Fibroblast of pulmonary artery (primary cell): ENCODE data around the gene YTHDF1.

ENCODE experiments used
- DNase-seq: peaks from one replicate; pipeline ENCODE4 v3.0.0-alpha.2; 2010; ENCODE audit warnings: low read depth
- H3K4me3 ChIP-seq: replicated peaks from 2 replicates; pipeline ENCODE4 v1.5.1; 2011; ENCODE audit warnings: low read depth, mild to moderate bottlenecking, control low read depth, low read length, moderate library complexity
- CTCF ChIP-seq: IDR thresholded peaks from 2 replicates; pipeline ENCODE4 v1.5.1; 2011; ENCODE audit warnings: mild to moderate bottlenecking, control low read depth, low read length, inconsistent platforms; ENCODE audit errors: missing control alignments

The YTHDF1 gene

GRCh38 chr20:63216041-63216848 is at the start of gene YTHDF1:
Gene YTHDF1 (minus strand): TSS chr20:63216131. CDS start chr20:63215892, 239 bp downstream.
- H3K4me3 ChIP-seq, result peak within 1 kb of the TSS; percentile 86
- TF ChIP-seq CTCF, result no peak
- DNase-seq, result peak; percentile 94

DNA sequence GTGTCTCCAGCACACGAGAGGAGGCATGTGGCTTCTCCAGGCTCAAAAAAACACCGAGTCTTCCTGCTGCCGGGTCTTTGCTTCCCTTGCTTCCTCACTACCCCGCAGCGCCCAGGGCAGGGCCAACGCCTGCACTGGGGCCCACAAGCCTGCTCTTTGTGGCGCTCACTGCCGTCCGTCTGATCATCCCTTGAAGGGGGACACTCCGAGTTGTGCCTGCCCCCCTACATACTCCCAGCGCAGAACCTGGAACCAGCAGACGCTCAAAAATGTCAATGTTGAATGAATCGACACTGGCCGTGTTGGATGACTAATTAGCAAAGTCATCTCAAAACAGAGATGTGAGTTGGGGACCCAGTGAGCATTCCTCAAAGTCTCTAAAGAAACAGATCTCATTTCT is 48.6 kb upstream of the YTHDF1 start:
- no peak for DNase-seq
- TF ChIP-seq CTCF, result no peak
- H3K4me3 ChIP-seq, result no peak overlapping the region

DNA sequence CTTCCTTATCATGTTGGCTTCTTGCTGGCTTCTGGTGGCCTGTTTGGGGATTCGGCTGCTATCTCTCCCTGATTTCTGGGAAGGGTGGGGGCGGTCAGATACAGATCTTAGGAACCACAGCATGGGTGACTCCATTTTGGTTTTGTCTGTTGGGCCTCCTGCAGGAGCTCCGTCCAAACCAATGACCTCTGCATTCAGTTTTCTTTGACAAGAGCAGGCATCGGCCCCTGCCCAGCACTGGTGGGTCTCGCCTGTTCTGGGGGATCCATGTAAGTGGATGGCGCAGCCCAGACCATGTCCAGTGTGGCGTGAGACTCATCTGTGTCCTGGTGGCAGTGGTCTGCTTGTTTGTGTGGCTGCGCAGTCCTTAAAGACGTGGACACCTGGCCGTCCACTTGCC is 48.1 kb upstream of the YTHDF1 start:
- no peak for DNase-seq
- H3K4me3 ChIP-seq, result no peak overlapping the region
- no peak for TF ChIP-seq CTCF

DNA sequence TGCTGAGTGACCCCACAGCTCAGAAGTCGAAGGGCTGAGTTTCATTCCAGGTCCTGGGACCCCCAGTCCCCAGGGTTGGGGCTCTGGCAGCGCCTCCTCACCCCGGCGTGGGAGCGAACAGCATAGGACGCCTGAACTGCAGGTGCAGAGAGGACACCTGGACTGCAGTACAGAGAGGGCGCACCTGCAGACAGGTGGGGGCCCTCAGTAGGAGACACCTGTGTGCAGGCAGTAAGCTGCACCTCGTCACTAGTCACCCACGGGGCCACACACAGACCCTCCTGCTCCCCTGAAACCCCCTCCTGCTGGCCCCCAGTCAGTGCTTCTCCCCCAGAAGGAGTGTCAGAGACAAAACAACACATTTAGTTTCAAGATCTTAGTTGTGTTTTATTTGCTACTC is 46.9 kb upstream of the YTHDF1 start:
- TF ChIP-seq CTCF, result no peak
- H3K4me3 ChIP-seq, result no peak overlapping the region
- no peak for DNase-seq

DNA sequence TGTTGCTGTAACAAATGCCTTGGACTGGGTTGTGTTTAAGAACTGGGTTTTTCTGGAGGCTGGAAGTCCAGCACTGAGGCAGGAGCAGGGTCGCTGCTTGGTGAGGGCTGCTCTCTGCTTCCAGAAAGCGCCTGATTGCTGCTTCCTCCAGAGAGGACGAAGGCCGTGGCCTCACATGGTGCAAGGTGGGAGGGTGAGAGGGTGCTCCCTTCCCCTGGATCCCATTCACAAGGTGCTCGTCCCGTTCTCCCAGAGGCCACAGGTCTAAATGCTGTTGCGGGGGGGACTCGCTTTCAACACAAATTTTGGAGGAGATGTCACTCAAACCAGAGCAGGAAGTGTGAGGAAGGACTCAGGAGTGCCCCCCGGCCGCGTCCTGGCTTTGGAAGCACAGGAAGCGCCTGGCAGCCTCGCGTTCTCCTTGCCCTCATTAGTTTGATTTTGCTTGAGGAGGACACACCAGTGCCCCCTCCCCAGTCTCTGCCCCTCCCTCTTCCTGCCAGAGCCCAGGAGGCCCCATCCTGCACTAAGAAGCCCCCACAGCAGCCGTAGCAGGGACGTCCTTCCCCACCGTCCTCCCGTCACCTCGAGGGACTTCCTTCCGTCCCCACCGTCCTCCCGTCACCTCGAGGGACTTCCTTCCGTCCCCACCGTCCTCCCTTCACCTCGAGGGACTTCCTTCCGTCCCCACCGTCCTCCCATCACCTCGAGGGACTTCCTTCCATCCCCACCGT is 46.0 kb upstream of the YTHDF1 start:
- TF ChIP-seq CTCF, result no peak
- DNase-seq, result no peak
- H3K4me3 ChIP-seq, result no peak overlapping the region

DNA sequence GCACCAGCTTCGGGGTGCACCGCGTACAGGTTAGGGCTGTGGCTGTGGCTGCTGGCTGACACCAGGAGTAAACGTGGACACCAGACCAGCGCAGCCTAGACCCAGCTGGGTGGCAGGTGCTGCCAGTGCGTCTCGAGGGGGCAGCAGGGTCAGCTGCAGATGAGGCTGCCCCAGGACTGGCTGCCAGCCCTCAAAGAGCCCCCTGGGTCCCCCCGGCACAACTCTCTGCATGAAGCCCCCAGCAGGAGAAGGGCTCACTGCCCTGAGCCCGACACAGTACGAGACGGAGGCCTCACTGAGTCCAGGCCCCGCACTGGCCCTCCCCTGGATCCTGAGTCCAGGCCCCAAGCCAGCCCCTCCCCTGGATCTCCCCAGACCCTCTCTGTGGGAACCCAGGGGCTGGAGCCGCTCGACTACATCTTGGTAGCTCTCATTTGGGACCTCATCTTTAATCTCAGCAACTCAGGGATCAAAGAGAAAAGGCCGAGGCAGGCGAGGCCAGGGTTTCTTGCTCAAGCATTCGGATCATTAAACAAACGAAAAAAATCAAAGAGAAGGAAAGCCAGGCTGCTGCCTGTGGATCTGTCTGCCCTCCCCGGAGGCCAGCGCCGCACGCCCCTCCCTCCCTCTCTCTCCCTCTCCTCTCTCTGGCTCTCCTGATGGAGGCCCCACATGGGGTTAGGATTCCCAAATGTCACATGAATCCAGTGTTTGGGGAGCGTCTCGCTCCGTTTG is 45.3 kb upstream of the YTHDF1 start:
- DNase-seq, result no peak
- no peak overlapping the region for H3K4me3 ChIP-seq
- no peak for TF ChIP-seq CTCF
